Measurements from ENCODE around the gene PEX7. TPM values are rescaled to one million over a fixed set of nuclear protein-coding genes. Genes with fewer than 3 reads are reported as not detected.

The PEX7 gene
- total and polyA plus RNA-seq, 2 of the 8 experiments (the other 6 are each of a cell fraction or from before 2014, with no cell fraction given) = 6.4 to 11.0 TPM

DNA sequence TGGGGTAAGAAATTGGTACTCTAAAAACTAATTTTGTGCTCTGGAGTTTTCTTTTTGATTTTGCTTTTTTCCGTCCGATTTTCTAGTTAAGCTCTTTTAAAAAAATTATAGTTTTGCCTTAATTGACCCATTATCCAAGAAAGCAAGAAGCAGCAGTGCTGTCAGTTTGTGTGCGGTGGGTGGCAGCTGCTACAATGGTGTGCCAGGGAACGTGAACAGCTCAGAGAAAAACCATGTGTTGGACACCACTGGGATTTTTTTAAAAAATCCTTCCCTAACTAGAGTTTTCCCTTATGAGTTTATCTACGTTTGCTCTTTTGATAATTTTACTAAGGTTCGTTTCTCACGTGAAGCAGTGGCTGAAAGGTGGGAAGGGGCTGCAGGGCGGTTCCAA is 38.1 kb upstream of the PEX7 start:
- no peak for DNase-seq (ENCODE audit: low read depth in 1 of 2, low spot score in 2 of 2)
- CTCF ChIA-PET (ENCODE audit: partially characterized antibody) = no interaction called here
- Histone ChIP-seq H4K20me1 (replicated peaks in 1 of 2; ENCODE audit: control insufficient read depth in 1 of 2, insufficient read depth in 2 of 2, low read length in 2 of 2) (no peaks in the 10 kb centered on the region), H3K18ac (ENCODE audit: extremely low read depth, low read length) (no peak overlapping the region), H3K9ac (replicated peaks in 1 of 4; ENCODE audit: extremely low read depth in 1 of 4, low read depth in 3 of 4, low read length in 3 of 4) (no peak overlapping the region), H3K56ac (replicated peaks; ENCODE audit: insufficient read length, low read depth, low read length) (no peak overlapping the region), H3K23me2 (ENCODE audit: low read depth, low read length) (no peaks in the 10 kb centered on the region), H3K4me2 (ENCODE audit: insufficient read depth in 1 of 2, low read depth in 2 of 2, low read length in 2 of 2) (no peak overlapping the region), H2BK20ac (ENCODE audit: low read length) (no peak overlapping the region), H4K5ac (ENCODE audit: insufficient read length, low read depth, low read length) (no peak overlapping the region), H2BK12ac (ENCODE audit: low read depth, low read length) (no peak overlapping the region), H2AFZ (ENCODE audit: low read length) (no peak overlapping the region), H2BK15ac (ENCODE audit: low read length) (no peak overlapping the region), H3K36me3 (ENCODE audit: control insufficient read depth in 2 of 4, insufficient read depth in 4 of 4, low read length in 3 of 4) (no peaks in the 10 kb centered on the region), H2BK5ac (ENCODE audit: low read depth, low read length) (no peak overlapping the region), H3K79me1 (ENCODE audit: low read depth, low read length) (no peaks in the 10 kb centered on the region), H3K79me2 (ENCODE audit: control insufficient read depth in 1 of 2, insufficient read depth in 2 of 2, low read length in 2 of 2) (no peaks in the 10 kb centered on the region), H3K4ac (replicated peaks; ENCODE audit: insufficient read length, low read depth, low read length) (no peak overlapping the region), H3K4me1 (replicated peaks in 1 of 4; ENCODE audit: control insufficient read depth in 3 of 4, insufficient read depth in 4 of 4, low read length in 3 of 4) (peaks cover 0 to 4% (median 1%) of the 10 kb centered on the region in 4 experiments; a peak in 2 of 7 replicates), H4K8ac (ENCODE audit: extremely low read depth, insufficient read depth, low read length) (no peak overlapping the region), H3K4me3 (ENCODE audit: extremely low read depth in 1 of 4, insufficient read depth in 2 of 4, low read depth in 3 of 4, low read length in 4 of 4) (no peak overlapping the region), H3K27me3 (replicated peaks in 1 of 4; ENCODE audit: control insufficient read depth in 3 of 4, extremely low read depth in 1 of 4, insufficient read depth in 3 of 4, low read length in 3 of 4) (no peaks in the 10 kb centered on the region), H3K27ac (ENCODE audit: low read depth, low read length) (no peak overlapping the region), H3K14ac (ENCODE audit: insufficient read length) (no peak overlapping the region), H4K91ac (replicated peaks; ENCODE audit: insufficient read length, low read length) (no peak overlapping the region), H3K23ac (ENCODE audit: insufficient read length) (no peak overlapping the region), H3K9me3 (ENCODE audit: insufficient read depth in 2 of 2, low read depth in 1 of 2, low read length in 1 of 2) (no peaks in the 10 kb centered on the region), H2AK5ac (ENCODE audit: low read depth, low read length) (no peak overlapping the region), H2BK120ac (replicated peaks; ENCODE audit: low read depth, low read length) (no peak overlapping the region)
- TF ChIP-seq, protein P1, sequence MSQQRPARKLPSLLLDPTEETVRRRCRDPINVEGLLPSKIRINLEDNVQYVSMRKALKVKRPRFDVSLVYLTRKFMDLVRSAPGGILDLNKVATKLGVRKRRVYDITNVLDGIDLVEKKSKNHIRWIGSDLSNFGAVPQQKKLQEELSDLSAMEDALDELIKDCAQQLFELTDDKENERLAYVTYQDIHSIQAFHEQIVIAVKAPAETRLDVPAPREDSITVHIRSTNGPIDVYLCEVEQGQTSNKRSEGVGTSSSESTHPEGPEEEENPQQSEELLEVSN (IDR thresholded peaks at IDR 0.05) = no peak
- TF ChIP-seq SRF (IDR thresholded peaks at IDR 0.05; ENCODE audit: low read depth, low read length) (no peak), HDAC6 (IDR thresholded peaks at IDR 0.05; ENCODE audit: low read depth, low read length) (no peak), TCF12 (IDR thresholded peaks at IDR 0.05; ENCODE audit: low read depth, low read length) (no peak), POLR2A (IDR thresholded peaks at IDR 0.05; ENCODE audit: control extremely low read depth in 1 of 2, low read depth in 2 of 2, low read length in 2 of 2) (no peak), TAF7 (optimal IDR thresholded peaks at IDR 0.05; ENCODE audit: borderline replicate concordance, low read depth, low read length) (no peak), CBX8 (IDR thresholded peaks at IDR 0.05; ENCODE audit: borderline replicate concordance, low read depth, low read length) (no peak), RNF2 (IDR thresholded peaks at IDR 0.05; ENCODE audit: borderline replicate concordance, low read depth, low read length, missing control alignments, poor library complexity, severe bottlenecking) (no peak)
- WGBS, 2 experiments (ENCODE audit: extremely low coverage in 1 of 2, insufficient coverage in 1 of 2, insufficient read length in 1 of 2, insufficient replicate concordance in 2 of 2, low coverage in 1 of 2, low lambda C conversion rate in 2 of 2, missing lambda C conversion rate in 1 of 2) = 90% methylated on average over 8 of the region's 8 CpGs; no CpG with 5 or more reads in 1 of the 2 experiments
- POLR2A ChIA-PET (ENCODE audit: partially characterized antibody) = interaction anchor here (0.8 to 1.8 kb wide), 2 partner anchors 11 to 132 kb away, joined by 3 to 5 read pairs; no protein-coding TSS in a partner anchor
- no peak for FAIRE-seq

Data from H1 (cell line).